Measurements from ENCODE around the gene FAM186B. TPM values are rescaled to one million over a fixed set of nuclear protein-coding genes. Genes with fewer than 3 reads are reported as not detected.

The FAM186B gene
- total and polyA plus RNA-seq, 2 of the 13 experiments (the other 11 are each of a cell fraction or from before 2014, with no cell fraction given), result 0.07 to 0.20 TPM

GRCh38 chr12:49623142-49623904 lies 17.9 kb upstream of the FAM186B start, which contains the start of gene PRPF40B (continued):
- TF ChIP-seq FOXK1 (CRISPR knock-in tag; IDR thresholded peaks at IDR 0.05; ENCODE audit: borderline replicate concordance, low read depth), result peak; percentile 70; the same call in 1 of the 2 replicates
- TF ChIP-seq TRIM24 (CRISPR knock-in tag; IDR thresholded peaks at IDR 0.05), result no peak
- peak; percentile 33; the same call in 1 of the 2 replicates for TF ChIP-seq HOXA3 (CRISPR knock-in tag; IDR thresholded peaks at IDR 0.05)
- TF ChIP-seq ZNF10 (CRISPR knock-in tag; IDR thresholded peaks at IDR 0.05; ENCODE audit: borderline replicate concordance, low read depth), result no peak
- no peak for TF ChIP-seq SIX4 (CRISPR knock-in tag; IDR thresholded peaks at IDR 0.05)
- peak; percentile 89 for TF ChIP-seq NFYC (CRISPR knock-in tag; IDR thresholded peaks at IDR 0.05)
- TF ChIP-seq RCOR2 (CRISPR knock-in tag; IDR thresholded peaks at IDR 0.05), result no peak
- TF ChIP-seq CBFB (CRISPR knock-in tag; IDR thresholded peaks at IDR 0.05), result 0 out of 2 replicates have a peak, but pooled peaks have one; percentile 24
- TF ChIP-seq ZNF75D (CRISPR knock-in tag; IDR thresholded peaks at IDR 0.05; ENCODE audit: borderline replicate concordance), result no peak
- TF ChIP-seq ZNF709 (CRISPR knock-in tag; IDR thresholded peaks at IDR 0.05), result peak; percentile 84; the same call in 1 of the 2 replicates
- TF ChIP-seq ZBTB26 (CRISPR knock-in tag; IDR thresholded peaks at IDR 0.05; ENCODE audit: borderline replicate concordance), result no peak
- peak; percentile 77 for TF ChIP-seq YY1 (IDR thresholded peaks at IDR 0.05; ENCODE audit: insufficient read depth, insufficient replicate concordance, low read depth, low read length)
- TF ChIP-seq SAP130 (CRISPR knock-in tag; IDR thresholded peaks at IDR 0.05; ENCODE audit: low read depth), result peak; percentile 72
- TF ChIP-seq, protein P1, sequence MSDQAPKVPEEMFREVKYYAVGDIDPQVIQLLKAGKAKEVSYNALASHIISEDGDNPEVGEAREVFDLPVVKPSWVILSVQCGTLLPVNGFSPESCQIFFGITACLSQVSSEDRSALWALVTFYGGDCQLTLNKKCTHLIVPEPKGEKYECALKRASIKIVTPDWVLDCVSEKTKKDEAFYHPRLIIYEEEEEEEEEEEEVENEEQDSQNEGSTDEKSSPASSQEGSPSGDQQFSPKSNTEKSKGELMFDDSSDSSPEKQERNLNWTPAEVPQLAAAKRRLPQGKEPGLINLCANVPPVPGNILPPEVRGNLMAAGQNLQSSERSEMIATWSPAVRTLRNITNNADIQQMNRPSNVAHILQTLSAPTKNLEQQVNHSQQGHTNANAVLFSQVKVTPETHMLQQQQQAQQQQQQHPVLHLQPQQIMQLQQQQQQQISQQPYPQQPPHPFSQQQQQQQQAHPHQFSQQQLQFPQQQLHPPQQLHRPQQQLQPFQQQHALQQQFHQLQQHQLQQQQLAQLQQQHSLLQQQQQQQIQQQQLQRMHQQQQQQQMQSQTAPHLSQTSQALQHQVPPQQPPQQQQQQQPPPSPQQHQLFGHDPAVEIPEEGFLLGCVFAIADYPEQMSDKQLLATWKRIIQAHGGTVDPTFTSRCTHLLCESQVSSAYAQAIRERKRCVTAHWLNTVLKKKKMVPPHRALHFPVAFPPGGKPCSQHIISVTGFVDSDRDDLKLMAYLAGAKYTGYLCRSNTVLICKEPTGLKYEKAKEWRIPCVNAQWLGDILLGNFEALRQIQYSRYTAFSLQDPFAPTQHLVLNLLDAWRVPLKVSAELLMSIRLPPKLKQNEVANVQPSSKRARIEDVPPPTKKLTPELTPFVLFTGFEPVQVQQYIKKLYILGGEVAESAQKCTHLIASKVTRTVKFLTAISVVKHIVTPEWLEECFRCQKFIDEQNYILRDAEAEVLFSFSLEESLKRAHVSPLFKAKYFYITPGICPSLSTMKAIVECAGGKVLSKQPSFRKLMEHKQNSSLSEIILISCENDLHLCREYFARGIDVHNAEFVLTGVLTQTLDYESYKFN (CRISPR knock-in tag; conservative IDR thresholded peaks at IDR 0.05), result peak; percentile 19; the same call in 1 of the 2 replicates
- TF ChIP-seq POLR2G (IDR thresholded peaks at IDR 0.05; ENCODE audit: low read depth, low read length), result peak; percentile 95
- TF ChIP-seq POLR2A (IDR thresholded peaks at IDR 0.05; ENCODE audit: insufficient read depth in 1 of 2, low read depth in 2 of 2, low read length in 2 of 2), result peak; percentile 90 to 92
- TF ChIP-seq ZNF430 (CRISPR knock-in tag; IDR thresholded peaks at IDR 0.05), result peak; percentile 81
- TF ChIP-seq, protein P2, sequence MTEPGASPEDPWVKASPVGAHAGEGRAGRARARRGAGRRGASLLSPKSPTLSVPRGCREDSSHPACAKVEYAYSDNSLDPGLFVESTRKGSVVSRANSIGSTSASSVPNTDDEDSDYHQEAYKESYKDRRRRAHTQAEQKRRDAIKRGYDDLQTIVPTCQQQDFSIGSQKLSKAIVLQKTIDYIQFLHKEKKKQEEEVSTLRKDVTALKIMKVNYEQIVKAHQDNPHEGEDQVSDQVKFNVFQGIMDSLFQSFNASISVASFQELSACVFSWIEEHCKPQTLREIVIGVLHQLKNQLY (CRISPR knock-in tag; IDR thresholded peaks at IDR 0.05), result peak; percentile 11; the same call in 1 of the 2 replicates
- no peak for TF ChIP-seq SMARCE1 (IDR thresholded peaks at IDR 0.05; ENCODE audit: borderline replicate concordance)
- peak; percentile 54 for TF ChIP-seq ZNF574 (CRISPR knock-in tag; IDR thresholded peaks at IDR 0.05)
- TF ChIP-seq NR2F6 (IDR thresholded peaks at IDR 0.05), result no peak
- TF ChIP-seq NR2F6 (CRISPR knock-in tag; IDR thresholded peaks at IDR 0.05), result no peak
